BLaER1 (cell line): ENCODE results near the gene ASGR1.
"Not testable (repeated sequence)": the region's sequence is repeated elsewhere in the genome, so short reads cannot be mapped to it uniquely, and the experiment has no call there.

ENCODE experiments used
- H3K27ac ChIP-seq: shearing (Covaris generic); formaldehyde crosslinking; 2 replicates; pipeline ENCODE4 v1.8.1; 2022
- H3K27me3 ChIP-seq: shearing (Covaris generic); formaldehyde crosslinking; 2 replicates; pipeline ENCODE4 v1.8.1; 2022
- H3K36me3 ChIP-seq: shearing (Covaris generic); formaldehyde crosslinking; 2 replicates; pipeline ENCODE4 v1.8.1; 2022
- H3K4me1 ChIP-seq: shearing (Covaris generic); formaldehyde crosslinking; 2 replicates; pipeline ENCODE4 v1.8.1; 2022
- H3K4me2 ChIP-seq: shearing (Covaris generic); formaldehyde crosslinking; 2 replicates; pipeline ENCODE4 v1.8.1; 2022
- H3K4me3 ChIP-seq: shearing (Covaris generic); formaldehyde crosslinking; 2 replicates; pipeline ENCODE4 v1.8.1; 2022
- H3K9ac ChIP-seq: shearing (Covaris generic); formaldehyde crosslinking; 2 replicates; pipeline ENCODE4 v1.8.1; 2022
- H3K9me3 ChIP-seq: shearing (Covaris generic); formaldehyde crosslinking; 2 replicates; pipeline ENCODE4 v1.8.1; 2022
- H4K20me1 ChIP-seq: shearing (Covaris generic); formaldehyde crosslinking; 2 replicates; pipeline ENCODE4 v1.8.1; 2022
- Cebpa-rat ChIP-seq: shearing (Covaris generic); IDR thresholded peaks from 2 replicates; pipeline ENCODE4 v1.8.1; 2022

The ASGR1 gene

DNA sequence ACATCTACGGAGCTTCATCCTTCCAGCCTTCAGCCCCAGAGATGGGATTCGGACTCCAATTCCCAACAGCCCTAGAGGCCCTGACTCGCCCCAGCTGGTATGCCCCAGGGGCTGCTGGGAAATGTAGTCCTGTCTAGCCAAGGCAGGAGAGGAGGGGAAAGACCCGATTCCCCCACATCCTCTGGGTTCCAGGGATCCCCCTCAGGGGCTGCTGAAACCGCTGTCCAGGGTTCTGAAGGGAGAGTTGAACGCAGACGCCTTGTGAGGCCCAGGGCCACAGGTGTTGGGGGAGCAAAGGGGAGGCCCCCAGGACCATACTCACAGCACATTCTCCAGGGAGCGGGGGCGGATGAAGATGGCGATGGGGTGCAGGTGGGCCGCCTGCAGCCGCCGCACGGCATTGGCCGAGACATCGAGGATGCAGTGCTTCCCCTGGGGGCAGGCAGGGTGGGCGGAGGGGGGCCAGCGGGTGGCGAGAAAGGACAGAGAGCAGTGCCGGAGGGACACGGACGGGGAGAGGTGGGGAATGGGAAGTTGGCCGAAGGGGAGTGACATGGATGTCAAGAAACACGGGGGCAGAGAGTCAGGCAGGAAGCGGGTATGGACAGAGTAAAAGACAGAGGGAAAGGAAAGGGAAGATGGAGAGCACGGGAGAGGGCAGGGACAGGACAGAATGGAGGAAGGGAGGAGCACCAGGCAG, 12.6 kb upstream of the ASGR1 start:
- Histone ChIP-seq H3K27me3 (no peaks in the 10 kb centered on the region), H3K4me1 (peaks cover 12% of the 10 kb centered on the region; the same call in 1 of the 2 replicates), H4K20me1 (no peaks in the 10 kb centered on the region), H3K9ac (no peak overlapping the region), H3K9me3 (no peaks in the 10 kb centered on the region), H3K4me2 (no peak overlapping the region), H3K36me3 (peaks cover 86% of the 10 kb centered on the region), H3K27ac (no peak overlapping the region), H3K4me3 (no peak overlapping the region)
- TF ChIP-seq Cebpa-rat, result no peak

DNA sequence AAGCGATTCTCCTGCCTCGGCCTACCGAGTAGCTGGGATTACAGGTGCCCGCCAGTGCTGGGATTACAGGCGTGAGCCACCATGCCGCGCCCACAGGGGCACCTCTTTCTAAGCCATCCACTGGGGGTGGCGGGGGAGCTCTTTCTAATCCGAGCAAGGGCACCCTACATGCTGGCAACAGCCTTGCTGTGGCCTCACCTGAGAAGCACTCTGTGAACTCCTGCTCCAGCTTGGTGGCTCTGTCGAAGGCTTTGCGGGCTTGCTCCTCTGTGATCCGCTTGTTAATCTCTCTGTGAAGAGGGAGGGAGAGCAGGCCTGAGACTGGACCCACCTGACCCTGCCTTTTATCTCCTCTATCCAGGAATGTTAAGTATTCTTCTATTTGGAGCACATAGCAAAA, 11.9 kb upstream of the ASGR1 start:
- Histone ChIP-seq H3K36me3 (peaks cover 81% of the 10 kb centered on the region), H3K27me3 (no peaks in the 10 kb centered on the region), H4K20me1 (no peaks in the 10 kb centered on the region), H3K27ac (no peak overlapping the region), H3K4me3 (no peak overlapping the region), H3K4me2 (no peak overlapping the region), H3K4me1 (peaks cover 12% of the 10 kb centered on the region; the same call in 1 of the 2 replicates), H3K9ac (no peak overlapping the region), H3K9me3 (no peaks in the 10 kb centered on the region)
- TF ChIP-seq Cebpa-rat, result no peak

DNA sequence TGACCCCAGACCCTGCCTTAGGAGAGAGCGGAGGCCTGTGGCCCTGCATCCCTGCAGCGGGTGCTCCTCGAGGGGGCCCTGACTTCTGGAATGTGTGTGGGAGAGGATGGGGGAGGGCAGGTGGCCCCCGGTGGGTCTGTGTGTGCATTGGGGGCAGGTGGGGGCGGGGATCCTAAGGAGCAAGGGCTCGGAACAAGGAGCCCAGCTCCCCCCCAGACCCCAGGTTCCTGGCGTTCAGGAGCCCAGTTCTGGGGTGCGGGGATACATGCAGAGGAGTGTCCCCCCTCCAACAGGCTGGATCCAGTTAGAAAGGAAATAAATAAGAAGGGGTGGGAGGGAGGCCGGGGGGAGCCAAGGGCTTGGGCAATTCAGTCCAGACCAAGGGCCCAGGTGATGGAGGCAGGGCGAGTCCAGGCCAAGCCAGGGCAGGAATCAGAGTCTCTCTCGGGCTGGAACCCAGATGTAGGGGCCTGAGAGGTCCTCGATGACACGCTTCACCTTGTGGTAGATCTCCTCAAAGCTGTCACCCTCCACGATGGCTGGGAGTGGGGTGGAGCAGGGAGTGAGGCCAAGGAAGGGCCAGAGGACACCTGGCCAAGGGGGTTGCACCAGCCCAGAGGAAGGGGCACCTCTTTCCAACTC, 11.2 kb upstream of the ASGR1 start:
- H4K20me1 ChIP-seq, result no peaks in the 10 kb centered on the region
- peaks cover 75% of the 10 kb centered on the region for H3K36me3 ChIP-seq

DNA sequence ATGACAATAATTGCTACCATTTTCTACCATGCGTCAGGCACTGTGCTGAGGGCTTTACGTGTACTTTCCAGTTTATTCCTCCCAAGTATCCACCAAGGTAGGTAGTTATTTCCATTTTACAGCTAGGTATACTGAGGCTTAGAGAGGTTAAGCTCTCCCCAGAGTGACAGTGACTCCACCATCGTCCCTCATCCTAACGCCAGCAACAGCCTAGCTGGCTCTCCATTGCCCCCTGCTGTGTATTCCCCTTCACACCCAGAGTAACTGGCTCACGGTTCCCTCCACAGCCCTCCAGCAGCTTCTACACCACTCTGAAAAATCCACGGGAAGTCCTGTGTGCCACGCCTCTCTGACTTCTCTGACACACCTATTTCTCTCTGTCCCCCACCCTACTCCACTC, 7.1 kb upstream of the ASGR1 start:
- H3K36me3 ChIP-seq, result peaks cover 33% of the 10 kb centered on the region
- no peak overlapping the region for H3K9ac ChIP-seq
- H4K20me1 ChIP-seq, result no peaks in the 10 kb centered on the region
- no peak overlapping the region for H3K4me2 ChIP-seq
- H3K9me3 ChIP-seq, result no peaks in the 10 kb centered on the region
- no peak overlapping the region for H3K4me3 ChIP-seq
- H3K27me3 ChIP-seq, result no peaks in the 10 kb centered on the region
- no peak overlapping the region for H3K27ac ChIP-seq
- no peaks in the 10 kb centered on the region for H3K4me1 ChIP-seq
- TF ChIP-seq Cebpa-rat, result no peak

More for the DNA sequence above, 11.2 kb upstream of the ASGR1 start:
- Histone ChIP-seq H3K9ac (no peak overlapping the region), H3K4me3 (no peak overlapping the region), H3K27me3 (no peaks in the 10 kb centered on the region), H3K9me3 (no peaks in the 10 kb centered on the region), H3K4me1 (peaks cover 9% of the 10 kb centered on the region; the same call in 1 of the 2 replicates), H3K27ac (no peak overlapping the region), H3K4me2 (no peak overlapping the region)
- no peak for TF ChIP-seq Cebpa-rat

DNA sequence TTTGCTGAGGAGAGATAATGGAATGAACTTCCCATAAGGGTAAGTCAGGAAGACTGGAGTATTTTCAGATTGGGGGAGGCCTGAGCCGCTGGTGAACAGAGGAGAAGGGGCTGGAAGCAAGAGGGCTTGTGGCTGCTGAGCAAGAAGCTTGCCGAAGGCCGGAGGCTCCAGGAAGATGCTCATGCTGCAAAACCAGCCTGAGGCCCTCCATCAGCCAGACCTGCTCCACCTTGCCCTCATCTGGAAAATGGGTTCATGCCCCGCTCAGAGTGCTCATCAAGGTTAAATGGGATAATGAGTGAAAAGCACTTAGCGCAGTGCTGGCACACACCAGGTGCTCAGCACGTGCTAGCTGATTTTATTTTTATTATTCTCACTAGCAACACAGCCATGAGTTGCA, 5.5 kb upstream of the ASGR1 start:
- Histone ChIP-seq H3K9me3 (no peaks in the 10 kb centered on the region), H3K27me3 (no peaks in the 10 kb centered on the region), H3K36me3 (peaks cover 20% of the 10 kb centered on the region), H3K4me2 (no peak overlapping the region), H3K4me1 (no peaks in the 10 kb centered on the region), H4K20me1 (no peaks in the 10 kb centered on the region), H3K27ac (no peak overlapping the region), H3K4me3 (no peak overlapping the region), H3K9ac (no peak overlapping the region)
- TF ChIP-seq Cebpa-rat, result no peak

DNA sequence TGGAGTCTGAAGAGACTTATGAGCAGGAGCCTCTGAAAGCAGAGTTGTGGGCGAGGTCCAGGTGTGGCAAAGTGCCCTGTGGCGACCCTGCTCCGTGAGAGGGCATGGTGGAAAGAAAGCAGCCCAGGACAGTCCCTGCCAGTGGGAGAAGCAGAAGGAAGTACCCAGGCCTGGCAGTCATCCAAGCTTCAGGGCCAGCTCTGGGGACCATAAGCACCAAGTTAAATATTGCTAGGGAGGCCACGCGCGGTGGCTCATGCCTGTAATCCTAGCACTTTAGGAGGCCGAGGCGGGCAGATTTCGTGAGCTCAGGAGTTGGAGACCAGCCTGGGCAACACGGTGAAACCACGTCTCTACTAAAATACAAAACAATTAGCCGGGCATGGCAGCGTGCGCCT, 4.9 kb upstream of the ASGR1 start:
- Histone ChIP-seq H3K27me3 (no peaks in the 10 kb centered on the region), H3K36me3 (peaks cover 17% of the 10 kb centered on the region), H3K27ac (no peak overlapping the region), H3K4me1 (no peaks in the 10 kb centered on the region), H4K20me1 (no peaks in the 10 kb centered on the region), H3K9me3 (no peaks in the 10 kb centered on the region), H3K4me3 (no peak overlapping the region), H3K4me2 (no peak overlapping the region), H3K9ac (no peak overlapping the region)
- TF ChIP-seq Cebpa-rat, result no peak

DNA sequence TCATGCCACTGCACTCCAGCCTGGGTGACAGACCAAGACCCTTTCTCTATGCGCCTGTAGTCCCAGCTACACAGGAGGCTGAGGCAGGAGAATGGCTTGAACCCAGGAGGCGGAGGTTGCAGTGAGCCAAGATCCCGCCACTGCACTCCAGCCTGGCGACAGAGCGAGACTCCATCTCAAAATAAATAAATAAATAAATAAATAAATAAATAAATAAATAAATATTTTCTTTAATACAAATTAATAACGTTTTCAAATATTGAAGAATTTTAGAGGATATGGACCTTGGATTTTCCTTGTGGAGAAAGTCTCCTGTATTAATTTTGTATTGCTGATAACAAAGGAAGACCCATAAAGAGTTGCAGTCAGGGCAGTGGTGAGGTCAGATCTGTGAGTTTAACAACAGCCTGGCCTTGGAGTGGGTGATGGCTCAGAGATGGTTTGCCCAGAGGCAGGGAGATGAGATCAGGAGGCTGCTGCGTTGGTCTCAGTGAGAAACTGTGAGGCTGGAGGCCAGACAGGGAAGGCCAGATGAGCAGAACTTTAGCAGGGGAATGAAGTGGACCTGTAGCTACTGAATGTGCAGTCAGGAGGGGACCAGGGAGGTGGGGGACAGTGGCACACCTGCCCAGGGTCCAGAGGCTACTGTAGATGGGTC, 4.4 kb upstream of the ASGR1 start:
- TF ChIP-seq Cebpa-rat, result no peak
- Histone ChIP-seq H3K27me3 (no peaks in the 10 kb centered on the region), H3K9me3 (no peaks in the 10 kb centered on the region), H4K20me1 (no peaks in the 10 kb centered on the region), H3K4me1 (no peaks in the 10 kb centered on the region), H3K4me3 (no peak overlapping the region), H3K4me2 (no peak overlapping the region), H3K36me3 (peaks cover 14% of the 10 kb centered on the region), H3K27ac (no peak overlapping the region), H3K9ac (no peak overlapping the region)

DNA sequence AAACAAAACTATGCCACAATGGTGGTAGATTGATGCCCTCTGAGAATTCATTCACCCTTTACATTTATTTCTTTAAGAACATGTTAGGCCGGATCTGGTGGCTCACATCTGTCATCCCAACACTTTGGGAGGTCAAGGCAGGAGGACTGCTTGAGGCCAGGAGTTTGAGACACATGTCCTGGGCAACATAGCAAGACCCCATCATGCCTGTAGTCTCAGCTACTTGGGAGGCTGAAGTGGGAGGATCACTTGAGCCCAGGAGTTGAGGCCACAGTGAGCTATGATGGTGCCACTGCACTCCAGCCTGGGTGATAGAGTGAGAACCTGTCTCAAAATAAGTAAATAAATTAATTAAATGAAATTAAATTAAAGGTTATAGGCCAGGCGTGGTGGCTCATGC, 2.9 kb upstream of the ASGR1 start:
- not testable (repeated sequence) for H3K4me3 ChIP-seq, H3K27ac ChIP-seq, H3K4me2 ChIP-seq, H3K9ac ChIP-seq, H3K36me3 ChIP-seq, H3K27me3 ChIP-seq, H4K20me1 ChIP-seq, H3K9me3 ChIP-seq
- H3K4me1 ChIP-seq, result peaks cover 12% of the 10 kb centered on the region

DNA sequence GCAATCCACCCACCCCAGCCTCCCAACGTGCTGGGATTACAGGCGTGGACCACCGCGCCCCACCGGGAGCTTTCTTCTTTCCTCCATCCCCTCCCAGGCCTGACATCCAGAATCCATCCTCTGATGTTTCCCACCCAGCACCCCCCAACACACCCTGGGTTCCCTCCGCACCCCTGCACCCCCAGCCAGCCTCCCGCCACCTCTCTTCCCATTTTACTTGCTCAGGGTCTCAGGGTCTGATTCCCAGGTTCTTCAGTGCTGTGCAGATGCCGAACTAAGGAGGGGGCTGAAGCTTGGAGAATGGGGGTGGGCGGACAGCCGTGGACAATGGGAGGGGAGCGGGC, 225 bp downstream of the ASGR1 start:
- Histone ChIP-seq H3K9ac (no peak overlapping the region), H3K36me3 (no peaks in the 10 kb centered on the region), H4K20me1 (no peaks in the 10 kb centered on the region), H3K27me3 (no peaks in the 10 kb centered on the region), H3K27ac (no peak overlapping the region), H3K4me3 (no peak overlapping the region), H3K4me1 (peaks cover 29% of the 10 kb centered on the region), H3K9me3 (no peaks in the 10 kb centered on the region), H3K4me2 (no peak overlapping the region)
- TF ChIP-seq Cebpa-rat, result no peak

DNA sequence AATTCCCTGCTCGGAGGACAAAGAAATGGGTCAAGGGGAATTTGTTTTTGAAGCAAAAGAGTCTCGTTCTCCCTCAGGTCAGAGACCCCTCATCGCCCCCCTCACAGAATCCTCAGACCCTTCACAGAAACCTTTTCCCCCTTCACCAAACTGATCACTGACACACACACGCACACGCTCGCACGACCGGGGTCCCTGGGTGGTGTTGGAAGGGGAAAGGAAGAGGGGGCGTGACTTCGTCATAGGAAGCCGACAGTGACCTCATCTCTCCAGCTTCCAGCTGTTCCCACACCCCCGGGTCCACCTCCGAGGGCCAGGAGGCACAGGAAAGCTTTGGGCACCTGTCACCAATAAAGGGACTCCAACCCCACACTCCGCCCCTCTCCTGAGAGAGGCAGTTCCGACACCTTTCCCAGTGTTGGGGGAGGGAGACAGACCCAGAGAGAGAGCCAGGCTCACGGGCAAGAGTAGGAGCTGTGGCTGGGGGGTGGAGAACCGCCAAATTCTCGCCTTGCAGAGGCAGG, 1.2 kb downstream of the ASGR1 start:
- Histone ChIP-seq H3K4me3 (peak overlapping the region; percentile 70), H3K4me2 (peak overlapping the region; percentile 100), H3K9ac (peak overlapping the region; percentile 82), H3K27me3 (no peaks in the 10 kb centered on the region), H3K4me1 (peaks cover 34% of the 10 kb centered on the region), H3K36me3 (no peaks in the 10 kb centered on the region), H3K27ac (peak overlapping the region; percentile 64), H4K20me1 (no peaks in the 10 kb centered on the region), H3K9me3 (no peaks in the 10 kb centered on the region)
- TF ChIP-seq Cebpa-rat, result no peak
